ENCODE results near the gene PIGA. TPM values are rescaled to one million over a fixed set of nuclear protein-coding genes. Genes with fewer than 3 reads are reported as not detected.

Gene PIGA
- total RNA-seq, 4 donors from 2014 or later = 5.1 to 9.8 (median 7.9) TPM

DNA sequence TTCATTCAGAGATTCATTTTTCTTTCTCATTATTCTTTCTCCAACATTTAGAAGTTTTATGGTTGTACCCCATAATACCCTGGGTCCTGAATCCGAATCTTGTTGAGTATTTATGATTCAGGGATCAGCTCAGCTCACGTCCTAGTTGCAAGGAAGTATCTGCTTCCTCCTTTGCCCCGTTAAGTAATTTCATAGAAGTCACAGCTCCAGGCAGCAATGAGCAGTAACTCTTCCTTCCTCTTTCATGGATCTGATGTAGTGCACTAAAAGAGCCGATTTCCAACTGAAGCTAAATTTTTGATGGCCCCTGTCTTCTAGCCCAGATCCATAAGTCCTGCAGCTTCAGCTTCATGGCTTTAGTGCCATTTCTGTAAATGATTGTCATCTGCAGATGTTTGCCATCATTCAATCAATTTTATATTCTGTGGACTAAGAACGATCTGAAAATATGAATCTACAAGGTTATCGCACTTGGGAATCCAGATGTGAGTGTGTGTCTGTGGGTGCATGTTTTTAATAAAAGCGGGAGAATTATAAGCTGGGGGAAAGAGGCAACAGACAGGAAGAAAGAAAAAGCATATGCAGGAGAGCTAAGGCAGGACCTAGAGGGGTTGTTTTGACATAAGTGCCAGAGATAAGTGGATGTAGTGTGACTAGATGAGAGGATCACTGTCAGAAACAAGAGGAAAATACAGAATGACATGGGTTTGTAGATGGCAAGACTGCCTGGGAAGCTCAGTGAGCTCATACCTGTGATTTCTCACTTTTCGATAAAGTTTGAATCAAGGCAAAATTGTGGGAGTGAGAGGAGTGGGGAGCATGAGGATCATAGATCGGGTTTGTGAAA, 31.4 kb upstream of the PIGA start:
- DNase-seq (ENCODE audit: low spot score in 2 of 2) = no peak
- Histone ChIP-seq H3K27me3 (peaks cover 0 to under 1% of the 10 kb centered on the region in 2 donors), H3K4me1 (no peaks in the 10 kb centered on the region), H3K4me3 (no peak overlapping the region), H3K36me3 (no peaks in the 10 kb centered on the region), H3K9me3 (no peaks in the 10 kb centered on the region), H3K27ac (no peak overlapping the region)
- WGBS, 2 donors = 71 to 78% methylated on average over 9 of the region's 9 CpGs
- TF ChIP-seq, protein P1, sequence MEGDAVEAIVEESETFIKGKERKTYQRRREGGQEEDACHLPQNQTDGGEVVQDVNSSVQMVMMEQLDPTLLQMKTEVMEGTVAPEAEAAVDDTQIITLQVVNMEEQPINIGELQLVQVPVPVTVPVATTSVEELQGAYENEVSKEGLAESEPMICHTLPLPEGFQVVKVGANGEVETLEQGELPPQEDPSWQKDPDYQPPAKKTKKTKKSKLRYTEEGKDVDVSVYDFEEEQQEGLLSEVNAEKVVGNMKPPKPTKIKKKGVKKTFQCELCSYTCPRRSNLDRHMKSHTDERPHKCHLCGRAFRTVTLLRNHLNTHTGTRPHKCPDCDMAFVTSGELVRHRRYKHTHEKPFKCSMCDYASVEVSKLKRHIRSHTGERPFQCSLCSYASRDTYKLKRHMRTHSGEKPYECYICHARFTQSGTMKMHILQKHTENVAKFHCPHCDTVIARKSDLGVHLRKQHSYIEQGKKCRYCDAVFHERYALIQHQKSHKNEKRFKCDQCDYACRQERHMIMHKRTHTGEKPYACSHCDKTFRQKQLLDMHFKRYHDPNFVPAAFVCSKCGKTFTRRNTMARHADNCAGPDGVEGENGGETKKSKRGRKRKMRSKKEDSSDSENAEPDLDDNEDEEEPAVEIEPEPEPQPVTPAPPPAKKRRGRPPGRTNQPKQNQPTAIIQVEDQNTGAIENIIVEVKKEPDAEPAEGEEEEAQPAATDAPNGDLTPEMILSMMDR (IDR thresholded peaks at IDR 0.05) = no peak
- TF ChIP-seq EP300 (IDR thresholded peaks at IDR 0.05) (no peak), POLR2A (IDR thresholded peaks at IDR 0.05) (no peak)

DNA sequence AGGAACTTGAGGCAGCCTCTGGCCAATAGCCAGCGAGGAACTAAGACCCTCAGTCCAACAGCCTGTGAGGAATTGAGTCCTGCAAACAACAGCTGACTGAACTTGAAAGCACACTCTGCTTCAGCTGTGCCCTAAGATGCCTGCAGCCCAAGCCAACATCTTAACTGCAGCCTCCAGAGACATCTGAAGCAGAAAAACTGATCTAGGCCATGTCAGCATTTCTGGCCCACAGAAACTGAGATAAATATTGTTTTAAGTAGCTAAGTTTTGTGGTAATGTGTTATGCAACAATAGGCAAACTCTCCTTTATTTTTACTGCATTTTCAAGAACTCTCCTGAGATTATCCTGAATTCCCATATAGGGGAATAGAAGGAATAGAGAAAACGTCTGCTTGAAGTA, 24.4 kb upstream of the PIGA start:
- no peak for DNase-seq (ENCODE audit: low spot score in 2 of 2)
- WGBS, 2 donors = 61 to 69% methylated on average over 2 of the region's 2 CpGs
- Histone ChIP-seq H3K27me3 (no peaks in the 10 kb centered on the region), H3K36me3 (no peaks in the 10 kb centered on the region), H3K27ac (no peak overlapping the region), H3K9me3 (no peaks in the 10 kb centered on the region), H3K4me1 (no peaks in the 10 kb centered on the region), H3K4me3 (no peak overlapping the region)
- TF ChIP-seq EP300 (IDR thresholded peaks at IDR 0.05) (no peak), POLR2A (IDR thresholded peaks at IDR 0.05) (no peak)
- TF ChIP-seq, protein P1 (IDR thresholded peaks at IDR 0.05) = no peak

DNA sequence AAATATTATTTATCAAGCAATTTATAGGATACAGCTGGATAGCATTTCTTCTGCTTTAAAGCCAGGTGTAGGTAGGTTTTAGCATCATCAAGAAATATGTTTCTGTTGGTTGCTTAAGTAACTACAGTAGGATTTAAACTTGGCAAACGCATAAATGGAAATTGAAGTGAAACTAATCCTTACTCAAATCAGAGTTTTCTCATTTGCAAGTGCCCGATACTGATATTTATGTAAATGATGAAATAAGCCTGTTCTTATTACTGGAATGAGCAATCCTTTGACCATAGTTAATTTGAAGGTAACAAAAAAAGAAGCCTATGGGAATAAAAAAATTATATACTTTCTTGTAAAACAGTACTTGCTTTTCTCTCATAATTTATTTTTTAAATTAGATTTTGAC, 23.2 kb upstream of the PIGA start:
- TF ChIP-seq POLR2A (IDR thresholded peaks at IDR 0.05) (no peak), EP300 (IDR thresholded peaks at IDR 0.05) (no peak)
- TF ChIP-seq, protein P1 (IDR thresholded peaks at IDR 0.05) = no peak
- no peaks in the 10 kb centered on the region for H3K9me3 ChIP-seq

DNA sequence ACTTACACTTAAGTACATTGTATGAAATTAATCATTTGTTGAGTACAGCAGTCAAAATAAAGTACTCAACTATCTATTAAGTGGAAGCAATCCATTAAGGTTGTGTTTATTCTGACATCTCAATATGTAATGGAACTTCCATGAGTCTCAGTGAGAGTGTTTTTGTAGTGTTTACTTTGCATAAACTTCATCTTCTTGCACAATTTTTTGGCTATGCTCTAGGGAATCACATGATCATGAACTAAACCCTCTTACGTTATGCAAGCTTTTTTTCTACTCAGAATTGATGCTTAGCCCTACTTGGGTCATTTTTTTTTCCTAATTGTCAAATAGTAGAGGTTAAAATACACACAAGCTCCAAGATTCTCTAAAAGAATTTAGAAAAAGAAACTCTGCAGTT, 21.1 kb upstream of the PIGA start:
- 13 to 39% methylated on average over 1 of the region's 1 CpG for WGBS, 2 donors
- no peaks in the 10 kb centered on the region for H3K9me3 ChIP-seq
- no peaks in the 10 kb centered on the region for H3K36me3 ChIP-seq
- H3K27ac ChIP-seq = peak overlapping the region in 2 of 4 donors; percentile 44 to 49
- TF ChIP-seq EP300 (IDR thresholded peaks at IDR 0.05) = peak; percentile 84 to 85
- TF ChIP-seq POLR2A (IDR thresholded peaks at IDR 0.05) = no peak
- no peak overlapping the region for H3K4me3 ChIP-seq
- DNase-seq (ENCODE audit: low spot score in 2 of 2) = peak in 1 of 2 donors; percentile 44
- H3K4me1 ChIP-seq = no peaks in the 10 kb centered on the region
- H3K27me3 ChIP-seq = no peaks in the 10 kb centered on the region

More for the DNA sequence above, 23.2 kb upstream of the PIGA start:
- WGBS, 2 donors = 77 to 88% methylated on average over 2 of the region's 2 CpGs
- no peak overlapping the region for H3K27ac ChIP-seq
- no peak for DNase-seq (ENCODE audit: low spot score in 2 of 2)
- no peak overlapping the region for H3K4me3 ChIP-seq
- no peaks in the 10 kb centered on the region for H3K4me1 ChIP-seq
- no peaks in the 10 kb centered on the region for H3K27me3 ChIP-seq
- no peaks in the 10 kb centered on the region for H3K36me3 ChIP-seq

DNA sequence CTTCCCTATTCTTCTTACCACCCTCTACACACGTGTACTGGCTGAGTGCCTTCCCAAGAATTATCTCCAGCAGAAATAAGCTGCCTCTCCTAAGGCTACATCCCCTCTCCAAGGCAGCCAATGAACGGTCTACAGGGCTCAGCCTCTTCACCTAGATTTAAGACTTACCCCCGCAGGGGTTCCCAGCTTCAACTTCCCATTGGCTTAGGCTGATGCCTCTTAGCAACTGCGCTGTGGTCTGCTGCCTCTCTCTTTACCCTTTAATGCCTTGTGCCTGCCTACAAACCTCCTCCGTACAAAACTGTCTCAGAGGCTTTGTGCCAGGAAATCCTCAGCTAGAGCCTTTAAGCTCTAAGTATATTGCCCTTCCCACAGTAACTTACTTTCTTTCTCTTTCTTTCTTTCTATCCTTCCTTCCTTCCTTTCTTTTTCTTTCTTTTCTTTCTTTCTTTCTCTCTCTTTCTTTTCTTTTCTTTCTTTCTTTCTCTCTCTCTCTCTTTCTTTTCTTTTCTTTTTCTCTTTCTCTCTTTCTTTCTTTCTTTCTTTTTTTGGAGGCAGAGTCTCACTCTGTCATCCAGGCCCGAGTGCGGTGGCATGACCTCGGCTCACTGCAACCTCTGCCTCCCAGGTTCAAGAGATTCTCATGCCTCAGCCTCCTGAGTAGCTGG, 15.1 kb upstream of the PIGA start:
- H3K27ac ChIP-seq = no peak overlapping the region
- no peaks in the 10 kb centered on the region for H3K4me1 ChIP-seq

More for the DNA sequence above, 15.1 kb upstream of the PIGA start:
- DNase-seq (ENCODE audit: low spot score in 2 of 2) = no peak
- Histone ChIP-seq H3K4me3 (no peak overlapping the region), H3K9me3 (no peaks in the 10 kb centered on the region), H3K36me3 (no peaks in the 10 kb centered on the region), H3K27me3 (peaks cover 0 to 3% of the 10 kb centered on the region in 2 donors)
- no peak for TF ChIP-seq EP300 (IDR thresholded peaks at IDR 0.05)
- TF ChIP-seq POLR2A (IDR thresholded peaks at IDR 0.05) = no peak
- TF ChIP-seq, protein P1 (IDR thresholded peaks at IDR 0.05) = no peak
- WGBS, 2 donors = 62 to 64% methylated on average over 8 of the region's 8 CpGs

Data from tibial nerve (tissue), 4 donors.